8988T (cell line): ENCODE results near the gene ZKSCAN4.

ENCODE experiments used
- DNase-seq: peaks from one replicate; pipeline ENCODE4 v3.0.0; 2011

Gene ZKSCAN4

DNA sequence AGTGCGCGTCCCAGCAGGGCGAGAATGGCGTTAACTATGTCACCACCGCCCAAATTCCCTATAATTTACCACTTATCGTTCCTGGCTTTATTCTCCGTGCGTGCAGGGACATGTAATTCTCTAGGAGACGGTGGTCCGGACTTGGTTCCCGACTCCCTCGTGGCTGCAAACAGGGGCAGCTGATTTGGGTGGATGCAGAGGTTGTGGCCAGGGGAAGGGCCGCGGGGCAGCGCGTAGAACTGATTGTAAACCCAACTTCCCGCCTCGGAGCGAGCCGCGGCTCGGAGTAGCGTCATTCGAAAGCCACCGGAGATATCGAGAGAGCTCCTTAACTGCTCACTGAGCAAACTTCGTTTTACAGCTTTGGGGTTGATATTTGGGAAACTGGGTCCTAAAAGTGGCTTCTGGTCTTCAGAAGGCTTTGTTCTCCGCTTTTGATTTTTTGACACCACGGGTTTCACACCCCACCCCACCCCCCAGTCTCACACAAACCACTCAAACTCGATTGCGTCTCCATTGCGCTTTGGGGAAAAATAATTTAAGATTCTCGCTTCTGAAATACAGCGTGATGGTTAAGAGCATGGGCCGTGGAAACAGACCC is 44.5 kb downstream of the ZKSCAN4 start:
- no peak for DNase-seq

DNA sequence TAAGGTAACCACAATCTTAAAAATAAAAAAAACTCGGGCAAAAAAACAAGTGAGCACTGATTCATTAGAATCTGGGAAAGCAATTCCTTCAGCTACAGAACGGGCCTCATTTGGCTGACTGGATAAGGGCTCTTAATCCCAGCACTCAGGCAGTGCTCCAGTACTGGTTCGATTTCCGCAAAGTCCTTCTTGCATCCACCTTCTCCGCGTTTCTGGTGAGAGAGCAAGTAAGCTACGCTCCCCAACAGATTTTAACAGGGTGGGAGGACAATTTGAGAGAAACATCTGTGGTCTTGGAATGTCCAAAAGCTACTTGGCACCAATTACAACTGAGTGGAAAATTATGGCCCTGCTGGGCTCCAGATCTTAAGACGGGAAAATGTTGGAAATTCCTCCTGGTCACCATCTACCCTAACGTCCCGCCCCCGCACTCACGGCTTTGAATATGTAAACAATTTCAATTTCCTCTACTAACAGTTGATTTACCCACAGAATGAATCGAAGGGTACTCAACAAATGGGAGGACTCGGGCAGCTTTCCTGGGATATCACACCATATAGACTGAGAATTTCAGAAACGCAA is 45.0 kb downstream of the ZKSCAN4 start:
- no peak for DNase-seq

DNA sequence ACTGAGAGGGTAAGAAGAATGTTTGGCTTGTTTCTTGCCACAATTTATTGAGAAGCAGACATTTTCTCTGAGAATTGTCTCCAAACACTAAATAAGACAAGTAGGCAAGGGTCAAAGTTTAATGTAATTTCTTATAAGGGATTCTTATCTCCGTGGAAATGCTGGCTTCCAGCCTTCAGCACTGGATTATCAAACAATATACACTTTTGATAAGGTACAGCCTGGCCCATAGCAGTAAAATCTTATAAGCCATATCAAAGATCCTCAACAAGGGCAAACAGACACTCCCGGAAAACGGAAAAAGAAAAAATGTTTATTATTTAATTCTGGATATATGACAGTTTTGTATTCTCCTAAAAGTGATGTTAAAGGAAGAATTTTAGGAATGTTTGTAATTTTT is 45.5 kb downstream of the ZKSCAN4 start:
- DNase-seq = no peak

DNA sequence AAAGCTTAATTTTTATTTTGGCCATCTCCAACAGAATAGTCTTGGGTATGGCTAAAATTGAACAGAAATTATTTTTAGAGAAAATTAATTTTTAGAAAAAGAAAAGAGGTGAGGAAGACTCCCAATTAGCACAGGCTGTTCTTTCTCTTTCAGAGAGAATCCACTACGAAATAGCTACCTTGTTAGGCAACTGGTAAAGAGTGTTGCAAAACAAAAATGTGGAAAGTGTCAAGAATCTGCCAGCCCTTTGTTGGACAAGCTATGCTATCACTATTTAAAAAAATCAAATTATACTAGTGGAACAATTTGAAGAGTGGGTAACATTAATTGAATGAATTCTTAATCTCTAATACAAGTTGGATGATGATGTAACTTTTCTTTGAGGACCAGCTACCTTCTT is 46.2 kb downstream of the ZKSCAN4 start:
- no peak for DNase-seq

DNA sequence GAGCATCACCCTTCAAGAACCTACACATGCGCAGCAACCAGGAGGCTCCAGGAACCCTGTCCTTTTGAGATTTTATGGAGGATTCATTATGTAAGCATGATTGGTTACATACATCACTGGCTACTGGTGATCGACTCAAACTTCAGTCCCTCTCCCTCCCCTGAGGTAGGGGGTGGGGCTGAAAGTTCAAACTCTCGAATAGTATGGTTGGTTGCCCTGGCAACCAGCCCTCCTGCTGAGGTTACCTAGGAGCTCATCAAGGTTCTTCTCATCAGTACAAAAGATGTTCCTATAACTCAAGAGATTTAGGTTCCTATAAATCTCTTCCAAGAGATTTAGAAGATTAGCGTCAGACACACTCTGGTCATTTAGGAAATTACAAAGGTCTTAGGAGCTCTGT is 48.9 kb downstream of the ZKSCAN4 start:
- DNase-seq = no peak

DNA sequence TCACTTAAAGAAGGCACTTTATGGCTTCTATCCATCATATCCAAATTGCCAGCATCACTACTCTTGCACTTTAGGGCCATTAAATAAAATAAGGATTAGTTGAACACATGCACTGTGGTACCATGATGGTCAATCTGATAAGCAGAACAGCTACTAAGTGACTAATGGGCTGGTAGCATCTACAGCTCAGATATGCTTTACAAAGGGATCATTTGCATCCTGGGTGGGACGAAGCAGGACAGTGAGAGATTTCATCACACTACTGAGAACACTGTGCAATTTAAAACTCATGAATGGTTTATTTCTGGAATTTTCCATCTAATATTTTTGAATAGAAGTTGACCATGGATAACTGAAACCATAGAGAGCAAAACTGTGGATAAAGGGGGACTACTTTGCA is 52.0 kb downstream of the ZKSCAN4 start:
- no peak for DNase-seq
